ENCODE data around the gene ZNF791.

GRCh38 chr19:12655546-12655945 lies 44.8 kb downstream of the ZNF791 start:
- TF ChIP-seq NFE2L1 (CRISPR knock-in tag; IDR thresholded peaks at IDR 0.05) (no peak), NR3C1 (CRISPR knock-in tag; conservative IDR thresholded peaks at IDR 0.05; ENCODE audit: low read depth) (no peak), ZNF219 (CRISPR knock-in tag; IDR thresholded peaks at IDR 0.05; ENCODE audit: borderline replicate concordance) (no peak), ZNF232 (CRISPR knock-in tag; IDR thresholded peaks at IDR 0.05) (no peak), CTCF (IDR thresholded peaks at IDR 0.05) (no peak), USF2 (CRISPR knock-in tag; IDR thresholded peaks at IDR 0.05) (no peak), ATF6 (CRISPR knock-in tag; IDR thresholded peaks at IDR 0.05) (no peak), MLX (CRISPR knock-in tag; IDR thresholded peaks at IDR 0.05) (no peak), ATF3 (CRISPR knock-in tag; conservative IDR thresholded peaks at IDR 0.05) (no peak), TCF7 (CRISPR knock-in tag; IDR thresholded peaks at IDR 0.05; ENCODE audit: low read depth) (no peak), SMAD3 (CRISPR knock-in tag; IDR thresholded peaks at IDR 0.05; ENCODE audit: borderline replicate concordance) (no peak), MXD4 (CRISPR knock-in tag; IDR thresholded peaks at IDR 0.05; ENCODE audit: borderline replicate concordance) (no peak), CBFB (CRISPR knock-in tag; IDR thresholded peaks at IDR 0.05; ENCODE audit: low read depth) (no peak), PRDM15 (CRISPR knock-in tag; IDR thresholded peaks at IDR 0.05) (no peak)

Measured in WTC11 (cell line).